ENCODE results near the gene CNOT8. TPM values are rescaled to one million over a fixed set of nuclear protein-coding genes. Genes with fewer than 3 reads are reported as not detected.
"Not testable (repeated sequence)": the region's sequence is repeated elsewhere in the genome, so short reads cannot be mapped to it uniquely, and the experiment has no call there.

Gene CNOT8
- 70.3 and 79.4 TPM in 2 replicates for total RNA-seq

DNA sequence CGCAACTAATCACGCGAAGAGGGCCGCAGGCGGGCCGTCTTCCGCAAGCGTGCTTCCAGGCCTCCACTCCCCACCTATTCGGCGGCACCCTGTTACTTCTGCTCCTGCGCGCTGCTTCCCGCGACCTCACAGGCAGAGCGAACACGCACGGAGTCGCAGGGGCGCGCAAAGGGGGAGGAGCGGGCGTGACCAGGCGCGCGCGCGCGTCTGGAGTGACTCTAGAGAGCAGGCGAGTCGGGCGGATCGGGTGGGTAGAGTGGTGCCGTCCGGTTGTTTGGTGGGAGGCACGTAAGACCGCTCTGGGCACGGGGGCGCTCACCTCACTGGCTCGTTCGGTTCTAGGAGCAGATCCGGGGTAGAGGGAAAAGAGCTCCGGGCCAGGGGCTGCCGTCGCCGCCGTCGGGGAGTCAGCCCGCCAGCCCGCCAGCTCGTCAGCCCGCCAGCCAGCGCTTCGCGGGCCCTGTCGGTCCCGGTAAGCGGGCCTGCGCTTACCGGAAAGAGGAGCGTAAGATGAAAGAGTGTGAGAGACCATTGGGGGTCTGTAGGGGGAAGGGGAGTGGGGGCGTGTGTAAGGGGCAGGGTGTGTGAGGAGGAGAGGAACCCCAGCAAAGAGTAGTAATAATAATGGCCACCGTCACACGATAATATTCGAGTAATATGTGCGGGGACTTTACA, at the start of gene CNOT8:
Gene CNOT8, plus strand, starts transcription at position 331 of the 675 bp plus-strand sequence. CDS start 4,652 bp downstream, outside the sequence.
- DNase-seq (ENCODE audit: extremely low read depth, low read depth, low spot score), result peak; percentile 57

DNA sequence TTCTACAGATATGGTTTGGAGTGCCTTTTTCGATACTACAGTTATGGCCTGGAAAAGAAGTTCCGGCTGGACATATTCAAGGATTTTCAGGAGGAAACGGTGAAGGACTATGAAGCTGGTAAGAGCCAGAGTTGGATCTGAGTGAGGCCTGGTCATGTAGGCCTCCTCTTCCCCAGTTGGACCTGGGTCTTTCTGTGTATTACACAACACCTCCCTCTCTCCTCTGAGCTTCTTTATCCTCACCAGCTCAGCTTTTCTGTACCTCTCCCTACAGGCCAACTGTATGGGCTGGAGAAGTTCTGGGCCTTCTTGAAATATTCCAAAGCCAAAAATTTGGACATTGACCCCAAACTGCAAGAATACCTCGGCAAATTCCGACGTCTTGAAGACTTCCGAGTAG, 47.2 kb upstream of the CNOT8 start:
- DNase-seq (ENCODE audit: extremely low read depth, low read depth, low spot score), result no peak

DNA sequence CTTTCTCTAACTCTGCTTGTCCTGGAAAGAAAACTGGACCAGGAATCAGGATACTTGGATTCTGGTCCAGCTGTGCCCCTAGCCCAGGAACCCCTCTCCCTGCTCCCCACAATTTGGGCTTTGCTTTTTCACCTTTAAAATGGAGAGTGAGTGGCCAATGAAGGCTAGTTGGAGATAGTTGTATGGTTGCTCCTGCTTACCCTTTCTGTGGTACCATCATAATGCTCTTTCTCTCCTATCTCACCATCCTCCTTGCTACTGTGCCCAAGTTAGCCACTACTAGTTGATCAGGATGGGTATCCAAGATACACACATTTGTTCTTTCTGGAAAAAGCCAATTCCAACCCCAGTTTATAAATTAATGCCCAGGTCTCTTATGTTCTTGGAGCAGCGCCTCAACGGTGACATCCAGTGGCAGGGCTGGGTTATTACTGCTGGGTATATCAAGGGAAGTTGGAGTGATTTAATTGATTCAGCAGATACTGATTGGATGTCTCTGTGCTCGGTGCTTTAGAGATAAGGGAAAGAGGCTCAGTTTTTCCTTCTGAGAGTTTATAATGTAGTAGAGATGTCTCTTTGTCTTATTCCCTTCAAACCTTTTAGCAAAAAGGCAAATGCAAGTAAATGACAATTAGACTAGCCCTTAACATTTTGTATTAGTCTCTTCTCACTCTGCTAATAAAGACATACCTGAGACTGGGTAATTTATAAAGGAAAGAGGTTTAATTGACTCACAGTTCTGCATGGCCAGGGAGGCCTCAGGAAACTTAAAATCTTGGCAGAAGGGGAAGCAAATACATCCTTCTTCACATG, 46.6 kb upstream of the CNOT8 start:
- DNase-seq (ENCODE audit: extremely low read depth, low read depth, low spot score), result peak; percentile 47

- DNase-seq (ENCODE audit: extremely low read depth, low read depth, low spot score), result no peak
Measured at GRCh38 chr5:154813158-154813557, 45.3 kb upstream of the CNOT8 start.

DNA sequence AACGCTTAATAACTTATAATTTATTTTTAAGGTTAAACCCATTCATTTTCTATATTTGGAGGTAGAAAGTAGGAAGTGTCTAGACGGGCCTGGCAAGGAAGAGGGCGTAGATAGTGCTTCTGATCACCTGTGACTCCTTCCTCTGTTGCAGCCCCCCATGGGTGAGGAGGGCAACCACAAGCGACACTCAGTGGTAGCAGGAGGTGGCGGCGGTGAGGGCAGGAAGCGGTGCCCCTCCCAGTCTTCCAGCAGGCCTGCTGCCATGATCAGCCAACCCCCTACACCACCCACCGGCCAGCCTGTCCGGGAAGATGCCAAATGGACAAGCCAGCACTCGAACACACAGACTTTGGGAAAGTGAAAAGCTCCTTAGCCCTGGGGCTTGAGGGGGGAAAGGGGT, 44.7 kb upstream of the CNOT8 start:
- no peak for DNase-seq (ENCODE audit: extremely low read depth, low read depth, low spot score)

GRCh38 chr5:154815025-154815424, 43.4 kb upstream of the CNOT8 start:
- no peak for DNase-seq (ENCODE audit: extremely low read depth, low read depth, low spot score)

DNA sequence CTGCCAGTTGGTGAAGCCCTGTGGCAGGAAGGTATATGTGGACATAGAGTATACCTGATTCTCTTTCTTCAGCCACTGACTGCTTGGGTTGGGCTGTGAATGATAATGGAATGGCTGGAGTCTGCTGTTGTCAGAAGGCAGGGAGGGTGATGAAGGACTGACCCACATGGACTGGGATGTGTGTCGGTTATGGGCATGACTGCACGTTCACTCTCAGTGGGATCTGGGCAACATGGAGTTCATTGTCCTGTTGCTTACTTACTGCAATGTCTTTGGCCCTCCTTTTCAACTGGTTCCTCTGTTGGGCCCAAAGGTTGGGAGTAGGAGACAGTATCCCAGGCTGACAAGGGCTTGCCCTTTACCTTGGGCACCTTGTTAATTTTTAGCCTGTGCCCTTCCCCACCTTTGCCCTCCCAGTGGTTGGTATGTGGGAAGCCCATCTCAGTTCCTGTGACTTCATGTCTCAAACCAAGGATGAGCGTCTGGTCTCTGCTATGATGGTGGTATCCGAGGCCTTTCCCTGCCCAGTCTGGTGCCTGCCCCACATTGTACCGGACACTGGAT, 42.7 kb upstream of the CNOT8 start:
- DNase-seq (ENCODE audit: extremely low read depth, low read depth, low spot score), result no peak

DNA sequence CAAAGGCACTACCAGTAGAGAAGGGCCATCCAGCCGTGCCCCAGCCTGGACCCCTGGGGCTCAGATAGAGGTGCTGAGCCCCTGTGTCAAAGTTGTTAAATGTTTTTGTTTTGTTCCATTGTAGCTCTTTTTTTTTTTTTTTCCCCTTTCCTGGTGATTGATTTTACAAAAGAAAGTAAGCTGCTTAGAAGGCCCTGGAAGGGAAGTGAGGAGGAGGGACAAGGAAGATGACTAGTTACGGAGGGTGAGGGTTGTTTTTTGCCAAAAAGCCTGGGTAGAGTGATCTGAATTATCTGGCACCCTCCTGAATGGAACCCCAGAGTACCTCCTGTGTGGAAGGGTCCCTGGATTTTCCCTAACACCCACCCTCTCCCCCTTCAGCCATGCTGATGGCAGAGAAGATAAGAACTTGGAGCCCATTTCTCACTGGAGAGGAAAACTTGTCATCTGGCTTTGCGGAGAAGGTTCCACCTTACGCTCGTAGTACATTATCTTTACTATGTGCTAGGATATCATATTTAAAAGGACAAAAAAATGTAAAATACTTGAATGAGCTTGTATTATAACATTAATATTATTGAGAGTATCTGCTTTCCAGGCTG, 41.4 kb upstream of the CNOT8 start:
- no peak for DNase-seq (ENCODE audit: extremely low read depth, low read depth, low spot score)

DNA sequence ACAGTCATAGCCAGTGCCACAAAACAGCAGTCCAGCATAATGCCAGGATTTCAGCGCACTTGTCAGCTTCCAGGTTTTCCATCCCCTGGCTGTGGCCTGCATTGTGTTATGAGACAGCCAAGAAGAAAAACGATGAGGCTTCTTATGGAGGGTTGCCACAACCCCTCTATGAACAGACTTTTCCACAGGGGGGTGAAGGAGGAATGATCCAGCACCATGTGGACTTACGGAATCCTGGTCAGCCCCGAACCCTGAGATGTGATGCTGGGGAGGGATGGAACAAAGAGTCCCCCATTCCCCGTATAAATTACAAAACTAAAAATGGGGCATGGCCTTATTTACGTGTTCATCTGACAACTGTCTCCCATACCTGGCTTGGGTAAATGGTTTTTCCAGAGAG, 40.6 kb upstream of the CNOT8 start:
- DNase-seq (ENCODE audit: extremely low read depth, low read depth, low spot score), result no peak

DNA sequence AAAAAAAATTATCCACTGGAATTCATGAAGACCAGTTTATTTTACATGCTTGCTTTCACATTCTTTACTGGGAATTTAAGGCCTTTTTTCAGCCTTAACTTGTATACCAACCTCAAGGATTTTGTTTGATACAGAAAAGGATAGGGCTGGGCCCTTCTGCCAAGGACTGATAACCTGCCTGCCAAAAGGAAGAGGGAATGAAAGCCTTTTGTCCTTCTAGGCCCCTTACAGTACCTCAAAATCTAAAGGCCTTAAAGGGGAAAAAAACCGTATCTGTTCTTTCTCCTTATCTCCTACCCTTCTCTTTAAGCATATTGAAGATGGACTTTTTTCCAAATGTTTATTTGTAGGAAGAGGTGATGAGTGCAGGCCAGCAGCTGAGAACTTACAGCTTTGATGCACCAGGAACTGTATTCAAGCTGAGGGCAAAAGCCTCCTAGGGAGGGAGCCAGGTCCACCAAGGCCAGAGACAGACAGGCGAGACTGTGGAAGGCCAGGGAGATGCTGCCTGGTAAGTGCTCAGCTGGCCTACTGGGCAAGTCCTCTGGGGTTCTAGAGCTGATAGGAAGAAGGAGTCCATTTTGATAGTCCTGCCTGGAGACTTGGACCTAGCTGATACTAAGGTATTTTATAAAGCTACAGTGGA, 39.8 kb upstream of the CNOT8 start:
- no peak for DNase-seq (ENCODE audit: extremely low read depth, low read depth, low spot score)

DNA sequence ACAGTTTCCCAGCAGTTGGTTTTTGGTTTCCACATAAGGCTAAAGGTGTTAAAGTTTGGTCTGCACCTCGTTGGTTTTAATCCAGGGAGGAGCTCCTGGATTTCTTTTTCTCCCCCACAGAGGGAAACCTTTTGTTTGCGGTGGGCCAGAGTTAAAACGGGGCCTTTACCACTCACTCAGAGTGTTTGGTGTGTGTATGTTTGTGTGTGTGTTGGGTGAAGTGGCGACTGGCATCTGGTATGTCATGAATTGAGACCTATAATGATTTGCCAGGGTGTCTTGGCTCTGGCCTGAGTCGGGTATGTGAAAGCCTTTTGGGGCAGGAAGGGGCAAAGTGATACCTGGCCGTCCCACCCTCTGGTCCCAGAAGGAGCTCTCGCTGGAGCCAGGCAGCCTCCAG, 38.9 kb upstream of the CNOT8 start:
- DNase-seq (ENCODE audit: extremely low read depth, low read depth, low spot score), result no peak

- no peak for DNase-seq (ENCODE audit: extremely low read depth, low read depth, low spot score)
Measured at GRCh38 chr5:154820383-154820782, 38.0 kb upstream of the CNOT8 start.

DNA sequence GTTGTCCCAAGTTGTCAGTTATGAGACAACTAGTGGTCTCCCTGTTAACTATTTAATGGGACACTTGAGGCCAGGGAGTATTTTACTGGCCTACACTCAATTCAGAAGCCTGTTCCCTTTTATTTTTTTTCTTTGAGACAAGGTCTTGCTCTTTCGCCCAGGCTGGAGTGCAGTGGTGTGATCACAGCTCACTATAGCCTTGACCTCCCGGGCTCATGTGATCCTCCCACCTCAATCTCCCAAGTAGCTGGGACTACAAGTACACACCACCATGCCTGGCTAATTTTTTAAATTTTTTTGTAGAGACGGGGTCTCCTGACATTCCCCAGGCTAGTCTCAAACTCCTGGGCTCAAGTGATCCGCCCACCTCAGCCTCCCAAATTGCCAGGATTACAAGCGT, 35.5 kb upstream of the CNOT8 start:
- not testable (repeated sequence) for DNase-seq (ENCODE audit: extremely low read depth, low read depth, low spot score)

DNA sequence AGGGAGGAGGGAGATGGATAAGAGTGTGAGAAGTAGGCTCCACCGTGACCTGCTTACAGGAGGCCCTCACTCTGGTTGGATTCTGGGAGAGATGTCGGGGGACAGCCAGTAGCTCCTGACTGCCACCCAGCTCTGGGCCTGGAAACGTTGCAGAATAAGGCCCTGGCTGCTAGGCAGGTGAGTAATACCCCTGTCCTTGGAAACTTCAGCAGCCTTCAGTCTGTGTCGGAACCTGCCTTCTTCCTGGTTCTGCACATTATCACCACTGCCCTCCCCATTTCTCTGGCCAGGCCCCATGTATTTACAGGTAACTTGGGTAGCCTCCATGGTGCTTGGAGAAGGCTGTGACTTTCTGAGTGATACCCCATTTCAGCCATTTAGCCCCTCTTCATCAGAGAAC, 34.8 kb upstream of the CNOT8 start:
- DNase-seq (ENCODE audit: extremely low read depth, low read depth, low spot score), result no peak

GRCh38 chr5:154824070-154824469, 34.4 kb upstream of the CNOT8 start:
- DNase-seq (ENCODE audit: extremely low read depth, low read depth, low spot score), result no peak

GRCh38 chr5:154829181-154829588, 29.2 kb upstream of the CNOT8 start:
- no peak for DNase-seq (ENCODE audit: extremely low read depth, low read depth, low spot score)

GRCh38 chr5:154829589-154830218, 28.7 kb upstream of the CNOT8 start:
- DNase-seq (ENCODE audit: extremely low read depth, low read depth, low spot score), result no peak

- DNase-seq (ENCODE audit: extremely low read depth, low read depth, low spot score), result no peak
Measured at GRCh38 chr5:154830219-154830595, 28.2 kb upstream of the CNOT8 start.

DNA sequence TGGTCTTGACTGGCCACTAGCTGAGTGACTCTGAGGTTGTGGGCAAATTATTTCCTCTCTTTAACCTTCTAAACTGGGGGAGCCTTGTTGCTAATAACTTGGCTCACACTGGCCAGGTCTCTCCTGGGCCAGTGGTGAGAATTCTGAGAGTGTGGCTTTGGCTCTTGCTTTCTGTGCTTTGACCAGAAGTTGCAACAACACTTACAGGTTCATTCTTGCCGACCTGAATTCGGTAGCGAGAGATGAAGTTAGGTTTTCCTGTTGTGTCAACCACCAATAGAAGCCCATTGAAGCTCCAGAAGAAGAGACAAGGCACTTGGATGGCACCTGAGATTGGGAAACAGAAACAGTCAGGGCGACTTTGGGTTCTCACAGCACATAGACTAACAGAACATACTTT, 27.8 kb upstream of the CNOT8 start:
- DNase-seq (ENCODE audit: extremely low read depth, low read depth, low spot score), result no peak

GRCh38 chr5:154831451-154831850, 27.0 kb upstream of the CNOT8 start:
- no peak for DNase-seq (ENCODE audit: extremely low read depth, low read depth, low spot score)

- not testable (repeated sequence) for DNase-seq (ENCODE audit: extremely low read depth, low read depth, low spot score)
Measured at GRCh38 chr5:154832804-154833203, 25.6 kb upstream of the CNOT8 start.
